GM12878 (cell line): ENCODE data around the gene BAIAP2L1. TPM values are rescaled to one million over a fixed set of nuclear protein-coding genes. Genes with fewer than 3 reads are reported as not detected.

Source experiments
- ATF7 ChIP-seq: fragments of 450-650 bp; IDR thresholded peaks from 2 replicates; pipeline ENCODE4 v1.6.1; 2016; ENCODE audit warnings: low read depth, mild to moderate bottlenecking
- BRCA1 ChIP-seq: IDR thresholded peaks from 2 replicates; pipeline ENCODE4 v1.6.1; 2011; ENCODE audit warnings: low read depth, low read length, improper control_type of control experiment
- CBFB ChIP-seq: IDR thresholded peaks from 2 replicates; pipeline ENCODE4 v1.6.1; 2016; ENCODE audit warnings: antibody characterized with exemption, low read depth
- CBX3 ChIP-seq: fragments of 200-600 bp; sonication (generic); IDR thresholded peaks from 2 replicates; pipeline ENCODE4 v1.6.1; 2016; ENCODE audit warnings: low read depth, borderline replicate concordance
- CHD2 ChIP-seq: IDR thresholded peaks from 2 replicates; pipeline ENCODE4 v1.6.1; 2011; ENCODE audit warnings: low read depth, low read length, improper control_type of control experiment, borderline replicate concordance
- EGR1 ChIP-seq, 2 experiments: IDR thresholded peaks; 1 replicate in 1 of 2; 2 replicates in 1 of 2; pipeline ENCODE4 v1.6.1; 2011 to 2012; ENCODE audit warnings: low read depth in 2 of 2, low read length in 2 of 2, borderline replicate concordance in 1 of 2, mild to moderate bottlenecking in 1 of 2, moderate library complexity in 1 of 2
- EZH2 ChIP-seq: IDR thresholded peaks from 2 replicates; pipeline ENCODE4 v1.6.1; 2012; ENCODE audit warnings: low read depth, mild to moderate bottlenecking, control low read depth, inconsistent platforms, low read length, borderline replicate concordance; ENCODE audit not compliant: control insufficient read depth
- FOS ChIP-seq: IDR thresholded peaks from 3 replicates; pipeline ENCODE4 v1.6.1; 2011; ENCODE audit warnings: borderline replicate concordance; ENCODE audit not compliant: insufficient read length; ENCODE audit errors: extremely low read depth
- JUND ChIP-seq: IDR thresholded peaks from 2 replicates; pipeline ENCODE4 v1.6.1; 2012; ENCODE audit warnings: low read depth, mild to moderate bottlenecking, low read length, improper control_type of control experiment, moderate library complexity
- MTA3 ChIP-seq: IDR thresholded peaks from 2 replicates; pipeline ENCODE4 v1.6.1; 2012; ENCODE audit warnings: low read length, inconsistent platforms, borderline replicate concordance
- MXI1 ChIP-seq: fragments of 150-350 bp; IDR thresholded peaks from 2 replicates; pipeline ENCODE4 v1.6.1; 2011; ENCODE audit warnings: low read depth, mild to moderate bottlenecking, inconsistent platforms, low read length, improper control_type of control experiment
- NFXL1 ChIP-seq: fragments of 450-650 bp; IDR thresholded peaks from 2 replicates; pipeline ENCODE4 v1.6.1; 2017; ENCODE audit warnings: antibody characterized with exemption, mild to moderate bottlenecking, borderline replicate concordance
- NKRF ChIP-seq: fragments of 450-650 bp; conservative IDR thresholded peaks from 2 replicates; pipeline ENCODE4 v1.6.1; 2017; ENCODE audit warnings: mild to moderate bottlenecking, moderate library complexity
- NR2C1 ChIP-seq: fragments of 450-650 bp; IDR thresholded peaks from 2 replicates; pipeline ENCODE4 v1.6.1; 2017; ENCODE audit warnings: antibody characterized with exemption, mild to moderate bottlenecking, moderate library complexity
- NR2C2 ChIP-seq: IDR thresholded peaks from 2 replicates; pipeline ENCODE4 v1.6.1; 2011; ENCODE audit warnings: borderline replicate concordance, low read depth; ENCODE audit not compliant: control insufficient read depth, insufficient read length
- PBX3 ChIP-seq: IDR thresholded peaks from 2 replicates; pipeline ENCODE4 v1.6.1; 2011; ENCODE audit warnings: mild to moderate bottlenecking, low read depth, low read length, moderate library complexity; ENCODE audit not compliant: insufficient replicate concordance
- RCOR1 ChIP-seq: conservative IDR thresholded peaks from 2 replicates; pipeline ENCODE4 v1.6.1; 2012; ENCODE audit warnings: low read depth, low read length, improper control_type of control experiment
- SMC3 ChIP-seq: IDR thresholded peaks from 2 replicates; pipeline ENCODE4 v1.6.1; 2011; ENCODE audit warnings: low read length, improper control_type of control experiment, borderline replicate concordance
- SREBF2 ChIP-seq: IDR thresholded peaks from 2 replicates; pipeline ENCODE4 v1.6.1; 2012; ENCODE audit warnings: mild to moderate bottlenecking, low read length
- STAT1 ChIP-seq: fragments of 450-650 bp; conservative IDR thresholded peaks from 2 replicates; pipeline ENCODE4 v1.6.1; 2014; ENCODE audit warnings: antibody characterized with exemption, mild to moderate bottlenecking
- STAT3 ChIP-seq: IDR thresholded peaks from 2 replicates; pipeline ENCODE4 v1.6.1; 2011; ENCODE audit warnings: low read depth, low read length, improper control_type of control experiment
- TAF1 ChIP-seq: IDR thresholded peaks from 2 replicates; pipeline ENCODE4 v1.6.1; 2011; ENCODE audit warnings: mild to moderate bottlenecking, low read depth, low read length, borderline replicate concordance
- ZBTB4 ChIP-seq: fragments of 450-650 bp; formaldehyde crosslinking; IDR thresholded peaks from 2 replicates; pipeline ENCODE4 v1.4.0; 2022; ENCODE audit warnings: mild to moderate bottlenecking, moderate library complexity
- polyA plus RNA-seq, 11 experiments: library from polyadenylated mRNA; depleted of rRNA in 4 of 11; unstranded in 6 of 11; stranded (reverse) in 5 of 11; fragments of >200 nt; fragmentation: Nextera tagmentation in 4 of 11; fragmentation: Illumina TruSeq in 1 of 11; extraction: Ambion mirVana in 4 of 11; extraction: Trizol in 1 of 11; gene quantifications; 1 replicate in 1 of 11; 2 replicates in 10 of 11; pipeline versions ENCODE4 v1.2.1 to v1.2.3, GENCODE V29; 2011 to 2016; ENCODE audit warnings: inconsistent platforms in 2 of 11, missing spikeins in 2 of 11, low read depth in 1 of 11
- total RNA-seq, 4 experiments: library from RNA; depleted of rRNA in 3 of 4; stranded (reverse); fragments of >200 nt in 3 of 4; fragmentation: Illumina TruSeq in 1 of 4; extraction: Trizol in 1 of 4; gene quantifications; 2 replicates each; pipeline versions ENCODE4 v1.2.1 to v1.2.3, GENCODE V29; 2013 to 2021

Gene BAIAP2L1
- total and polyA plus RNA-seq, 10 of the 15 experiments (the other 5 are each of a cell fraction or from before 2014, with no cell fraction given) = 8.9 to 60.2 (median 35.7) TPM

GRCh38 chr7:98251601-98252424 lies 149.1 kb downstream of the BAIAP2L1 start, which contains the start of gene TECPR1 (continued):
- TF ChIP-seq CBX3 = no peak
- no peak for TF ChIP-seq PBX3
- TF ChIP-seq ZBTB4 (CRISPR knock-in tag) = no peak
- TF ChIP-seq NR2C2 = no peak
- no peak for TF ChIP-seq JUND
- TF ChIP-seq ATF7 = no peak
- no peak for TF ChIP-seq STAT1
- no peak for TF ChIP-seq STAT3
- no peak for TF ChIP-seq SMC3
- peak; percentile 54 for TF ChIP-seq NKRF
- no peak for TF ChIP-seq MXI1
- no peak for TF ChIP-seq BRCA1
- peak; percentile 35; the same call in 1 of the 2 replicates for TF ChIP-seq TAF1
- no peak for TF ChIP-seq CBFB
- no peak for TF ChIP-seq MTA3
- peak; percentile 59 for TF ChIP-seq FOS
- TF ChIP-seq RCOR1 = no peak
- TF ChIP-seq EGR1 (IDR thresholded peaks at IDR 0.05; ENCODE audit: borderline replicate concordance in 1 of 2, low read depth in 2 of 2, low read length in 2 of 2) = 0 out of 3 replicates have a peak, but pooled peaks of 1 of the 2 experiments have one; percentile 22
- no peak for TF ChIP-seq EZH2
- peak; percentile 88 for TF ChIP-seq CHD2
- TF ChIP-seq SREBF2 = no peak
- no peak for TF ChIP-seq NFXL1
- TF ChIP-seq NR2C1 = peak; percentile 94
